ENCODE data around the gene CPN2.
A peak's percentile ranks its signal among the peaks of the same experiment; 100 is the strongest.

The CPN2 gene

DNA sequence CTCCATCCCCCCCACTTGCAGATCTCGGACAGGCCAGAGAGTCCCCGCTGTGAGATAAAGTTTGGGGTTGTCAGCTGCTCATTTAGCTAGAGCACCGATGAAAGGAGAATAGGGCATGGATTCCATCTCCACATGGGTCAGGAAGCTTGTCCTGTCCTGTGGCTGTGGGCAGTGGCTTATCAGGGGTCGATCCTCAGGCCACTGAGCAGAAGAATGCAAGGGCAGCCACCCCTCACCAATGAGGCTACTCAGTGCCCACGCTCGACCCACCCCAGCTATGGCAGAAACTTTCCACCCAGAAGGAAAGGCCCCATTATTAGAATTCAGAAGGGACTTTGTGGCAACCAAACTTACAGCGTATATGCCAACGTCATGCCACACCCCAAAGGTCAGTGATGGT is 43.3 kb downstream of the CPN2 start:
- DNase-seq, result no peak
- intact Hi-C loops (cut with DNase I), result no loop called here

DNA sequence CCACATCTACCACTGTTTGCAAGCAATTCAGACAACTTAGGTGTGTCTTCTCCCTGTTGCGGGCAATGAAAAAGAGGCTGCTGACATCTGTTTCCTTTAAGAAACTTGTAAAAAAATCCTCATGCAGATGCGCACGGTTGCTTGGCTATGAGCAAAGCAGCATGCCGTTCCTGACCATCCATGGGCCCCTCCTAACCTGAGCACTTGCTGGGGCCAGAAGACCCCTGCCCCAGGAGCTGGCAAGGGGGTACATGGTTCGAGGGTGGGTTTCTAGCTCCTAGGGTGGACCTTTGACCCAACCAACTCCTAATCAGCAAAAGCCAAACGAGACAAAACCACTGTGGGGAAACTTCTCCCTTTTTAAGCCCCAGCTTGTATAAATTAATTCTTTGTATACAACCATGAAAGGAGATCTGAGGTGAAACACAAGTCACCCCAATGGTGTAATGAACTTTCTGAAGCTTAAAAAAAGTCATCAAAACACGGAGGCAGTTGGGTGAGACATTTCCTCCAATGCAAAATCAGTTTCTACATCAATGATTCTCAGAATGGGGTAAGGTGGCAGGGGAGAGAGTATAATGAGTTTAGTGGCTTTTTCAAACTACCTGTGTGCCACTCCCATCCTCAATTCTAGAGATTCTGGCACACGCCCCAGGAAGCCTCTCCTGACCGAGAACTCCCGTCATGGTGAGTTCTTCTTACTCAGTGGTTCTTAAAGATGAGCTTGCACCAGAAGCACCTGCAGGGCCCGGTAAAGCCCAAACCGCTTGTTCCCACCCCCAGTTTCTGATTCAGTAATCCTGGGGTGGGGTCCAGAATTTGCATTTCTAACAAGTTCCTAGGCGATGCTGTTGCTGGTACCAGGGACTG is 44.1 kb downstream of the CPN2 start:
- intact Hi-C loops (cut with DNase I), result no loop called here
- no peak for DNase-seq

DNA sequence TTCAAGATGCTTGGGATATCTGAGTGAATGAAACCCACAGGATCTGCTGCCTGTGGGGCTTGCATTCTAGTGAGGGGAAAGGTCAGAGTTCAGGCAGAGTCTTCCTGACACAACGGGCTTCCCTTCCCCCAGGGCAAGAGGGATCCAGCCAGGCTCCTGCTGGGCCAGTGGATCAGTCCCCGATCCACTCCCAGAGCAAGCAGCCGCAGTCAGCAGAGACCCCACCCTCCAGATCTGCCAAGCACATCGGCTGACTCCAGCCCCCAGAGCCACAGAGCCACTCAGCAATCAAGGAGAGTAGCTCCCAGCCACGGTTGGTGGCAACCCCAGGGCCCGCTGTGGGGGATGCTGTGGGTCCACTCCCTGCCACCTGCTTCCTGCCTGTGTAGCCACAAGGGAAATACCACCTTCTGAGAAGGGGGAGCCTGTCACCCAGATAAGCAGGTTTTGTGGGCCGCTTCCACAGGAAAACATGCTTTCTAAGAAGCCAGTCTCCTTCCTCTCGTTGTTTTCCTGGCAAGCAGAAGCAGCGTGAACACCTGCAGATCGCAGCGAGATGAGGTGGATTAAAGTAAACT is 44.9 kb downstream of the CPN2 start:
- DNase-seq, result no peak
- intact Hi-C loops (cut with DNase I), result no loop called here

DNA sequence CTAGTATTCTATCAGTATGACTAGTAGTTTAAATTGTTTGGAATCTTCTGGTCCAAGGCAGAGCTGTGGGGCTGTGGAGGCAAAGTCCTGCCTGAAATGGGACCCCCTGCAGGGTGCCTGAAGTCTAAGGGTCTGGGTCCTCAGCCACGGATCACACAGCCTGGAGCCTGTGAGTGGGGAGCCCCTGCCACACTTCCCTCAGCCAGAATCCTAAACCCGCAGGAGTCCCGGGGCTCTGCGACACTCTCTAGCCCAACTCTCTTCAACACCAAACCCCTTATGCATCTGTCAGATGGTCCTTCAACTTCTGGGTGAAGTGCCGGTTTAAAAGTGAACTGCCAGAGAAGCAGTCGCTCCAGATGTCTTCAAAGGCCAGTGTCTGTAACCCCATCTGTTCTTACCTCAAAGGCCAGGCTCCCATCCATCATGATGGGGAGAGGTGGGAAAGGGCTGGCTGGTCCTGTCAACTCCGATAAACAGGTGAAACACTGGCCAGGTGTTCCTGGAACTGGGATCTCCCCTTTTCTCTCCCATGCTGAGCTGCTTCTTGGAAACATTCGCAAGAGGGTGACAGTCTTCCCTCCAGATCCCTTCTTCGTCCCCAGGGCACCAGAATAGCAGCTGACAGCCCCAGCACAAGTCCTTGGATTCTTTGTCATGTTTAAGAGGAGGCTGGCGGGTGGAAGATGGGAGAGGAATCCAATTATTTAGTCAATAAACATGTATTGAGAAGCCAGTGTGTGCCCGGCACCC is 45.6 kb downstream of the CPN2 start:
- intact Hi-C loops (cut with DNase I), result no loop called here
- no peak for DNase-seq

DNA sequence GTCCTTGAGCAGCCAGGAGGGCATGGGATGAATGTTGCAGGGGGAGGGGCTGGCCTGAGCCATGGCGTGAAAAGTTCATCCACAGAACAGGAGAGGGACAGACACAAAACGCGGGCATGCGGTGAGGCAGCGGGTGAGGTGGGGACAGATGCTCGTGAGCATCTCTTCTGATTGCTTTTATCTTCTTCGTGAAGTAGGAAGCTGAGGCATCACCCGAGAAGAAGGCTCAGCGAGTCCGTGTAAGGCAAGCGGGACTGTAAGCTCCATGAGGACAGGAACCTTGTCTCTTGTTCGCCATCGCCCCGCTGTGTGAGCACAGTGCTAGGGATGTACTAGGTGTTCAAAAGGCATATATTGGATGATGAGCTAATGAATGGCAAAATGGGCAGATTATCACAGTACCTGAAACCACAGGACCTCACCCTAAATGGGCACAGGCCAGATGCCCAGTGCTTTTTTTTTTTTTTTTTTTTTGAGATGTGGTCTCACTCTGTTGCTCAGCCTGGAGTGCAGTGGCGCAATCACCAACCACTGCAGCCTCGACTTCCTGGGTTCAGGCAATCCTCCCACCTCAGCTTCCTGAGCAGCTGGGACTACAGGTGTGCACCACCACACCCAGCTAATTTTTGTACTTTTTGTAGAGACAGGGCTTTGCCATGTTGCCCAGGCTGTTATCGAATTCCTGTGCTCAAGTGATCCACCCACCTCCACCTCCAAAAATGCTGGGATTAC is 46.8 kb downstream of the CPN2 start:
- intact Hi-C loops (cut with DNase I), result no loop called here
- no peak for DNase-seq

DNA sequence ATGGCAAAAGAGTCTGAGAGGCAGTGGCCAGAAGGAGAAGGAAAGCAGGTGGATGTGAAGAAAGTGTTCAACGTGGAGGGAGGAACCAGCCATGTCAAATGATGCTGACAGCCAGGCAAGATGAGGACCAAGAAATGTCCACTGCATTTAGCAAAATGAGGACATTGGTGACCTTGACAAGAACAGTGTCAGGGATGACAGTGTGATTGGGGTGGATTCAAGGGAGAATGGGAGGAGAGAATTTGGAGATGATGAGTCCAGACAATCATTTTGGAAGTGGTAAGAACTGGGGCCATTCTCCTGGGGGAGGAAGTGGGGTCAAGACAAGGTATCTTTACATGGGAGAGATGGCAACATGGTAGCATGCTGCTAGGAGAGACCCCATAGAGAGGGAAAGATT is 47.4 kb downstream of the CPN2 start:
- no peak for DNase-seq
- intact Hi-C loops (cut with DNase I), result no loop called here

DNA sequence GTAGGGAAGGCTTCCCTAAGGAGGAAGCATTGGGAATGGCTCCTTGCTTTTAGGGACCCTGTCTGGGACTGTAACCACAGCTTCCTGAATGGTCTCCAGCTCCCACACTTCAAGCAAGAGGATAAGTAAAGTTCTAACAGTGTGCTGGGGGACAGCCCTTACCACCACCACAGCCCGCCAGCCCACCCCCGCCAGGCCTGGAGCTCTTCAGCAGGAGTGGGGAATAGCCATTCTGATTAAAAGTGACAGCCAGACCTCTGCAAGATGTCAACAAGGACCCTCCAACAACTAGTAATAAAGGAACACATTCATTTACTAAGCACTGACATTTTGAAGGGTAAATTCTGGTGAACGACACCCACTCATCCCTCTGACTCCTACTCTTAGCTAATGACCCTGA is 49.4 kb downstream of the CPN2 start:
- no peak for DNase-seq
- intact Hi-C loops (cut with DNase I), result no loop called here

DNA sequence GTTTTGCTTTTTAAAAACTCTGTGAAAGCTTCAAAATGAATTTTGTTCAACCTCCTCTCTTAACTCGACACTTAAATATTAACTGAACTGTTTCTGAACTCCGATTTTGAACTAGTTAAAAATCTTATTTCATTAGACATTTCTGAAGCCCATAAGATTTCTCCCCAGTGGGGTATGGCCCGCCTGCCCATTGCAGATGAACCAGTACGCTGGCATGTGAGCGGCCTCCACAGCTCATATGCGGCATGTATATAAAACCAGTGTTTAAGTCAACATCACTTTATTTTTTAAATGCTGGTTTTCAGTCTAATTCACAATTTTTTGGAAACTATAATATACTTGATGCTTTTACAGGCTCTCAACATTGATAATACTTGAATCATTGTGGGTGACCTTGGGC is 50.2 kb downstream of the CPN2 start:
- DNase-seq, result no peak
- intact Hi-C loops (cut with DNase I), result no loop called here

DNA sequence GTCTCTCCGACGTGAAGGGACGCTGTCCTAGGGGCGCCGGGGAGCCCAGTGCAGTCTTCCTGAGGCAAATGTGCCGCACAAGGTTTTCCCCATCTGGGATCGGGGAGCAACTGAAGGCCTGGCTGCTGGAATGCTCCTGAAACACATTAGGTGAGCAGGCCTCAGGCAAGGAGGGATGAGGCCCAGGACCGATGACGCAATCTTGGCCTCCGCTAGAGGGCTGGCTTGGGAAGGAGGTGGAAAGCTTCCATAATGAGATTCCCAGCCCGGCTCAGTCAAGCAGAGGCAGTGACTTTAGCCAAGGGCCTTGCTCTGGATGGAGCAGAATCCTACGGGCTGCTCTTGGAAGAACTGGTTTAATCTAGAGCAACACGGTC is 50.8 kb downstream of the CPN2 start:
- DNase-seq, result peak in 30 of 42 donors; percentile 29 to 75 (median 52)
- intact Hi-C loops (cut with DNase I), result no loop called here

DNA sequence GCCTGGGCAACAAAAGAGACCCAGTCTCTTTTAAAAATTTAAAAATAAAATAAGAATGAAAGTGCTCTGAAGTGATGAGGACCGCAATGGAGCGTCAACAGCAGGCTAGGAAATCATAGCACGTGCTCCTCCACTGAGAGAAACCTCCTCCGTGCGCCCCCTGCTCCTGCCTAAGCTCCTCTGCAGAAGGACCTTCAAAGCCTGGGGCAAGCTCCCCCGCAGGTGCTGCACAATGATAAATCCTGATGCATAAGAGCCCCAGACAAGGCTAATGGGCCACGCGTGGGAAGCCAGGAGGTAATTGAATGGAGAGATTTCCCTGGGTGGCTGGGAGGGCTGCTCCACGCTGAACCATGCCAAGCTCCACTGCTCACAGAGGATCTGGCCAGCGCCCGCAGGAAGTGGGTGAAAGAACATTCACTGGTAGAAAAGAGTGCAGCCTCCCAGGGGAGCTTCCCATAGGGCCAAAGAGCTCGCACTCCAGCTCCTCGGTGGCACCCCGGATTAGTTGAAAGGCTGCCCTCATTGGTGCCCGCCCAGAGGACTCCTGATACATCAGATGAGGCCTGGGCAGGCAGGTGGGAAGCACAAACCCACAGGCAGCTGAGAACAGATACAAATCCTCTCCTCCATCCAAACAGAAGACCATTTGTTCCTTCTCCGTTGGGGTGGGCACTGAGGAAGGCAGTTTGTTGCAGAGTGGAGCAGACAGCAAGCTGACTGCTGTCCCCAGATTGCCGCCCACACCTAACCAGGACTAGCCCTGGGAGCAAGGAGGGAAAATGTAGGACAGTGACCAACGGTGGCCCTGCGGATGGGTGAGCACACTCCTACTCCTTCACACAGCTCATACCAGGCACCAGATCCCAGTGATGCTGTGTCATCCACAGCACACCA is 52.5 kb downstream of the CPN2 start:
- intact Hi-C loops (cut with DNase I), result no loop called here
- peak in 2 of 42 donors; percentile 16 to 44 for DNase-seq

DNA sequence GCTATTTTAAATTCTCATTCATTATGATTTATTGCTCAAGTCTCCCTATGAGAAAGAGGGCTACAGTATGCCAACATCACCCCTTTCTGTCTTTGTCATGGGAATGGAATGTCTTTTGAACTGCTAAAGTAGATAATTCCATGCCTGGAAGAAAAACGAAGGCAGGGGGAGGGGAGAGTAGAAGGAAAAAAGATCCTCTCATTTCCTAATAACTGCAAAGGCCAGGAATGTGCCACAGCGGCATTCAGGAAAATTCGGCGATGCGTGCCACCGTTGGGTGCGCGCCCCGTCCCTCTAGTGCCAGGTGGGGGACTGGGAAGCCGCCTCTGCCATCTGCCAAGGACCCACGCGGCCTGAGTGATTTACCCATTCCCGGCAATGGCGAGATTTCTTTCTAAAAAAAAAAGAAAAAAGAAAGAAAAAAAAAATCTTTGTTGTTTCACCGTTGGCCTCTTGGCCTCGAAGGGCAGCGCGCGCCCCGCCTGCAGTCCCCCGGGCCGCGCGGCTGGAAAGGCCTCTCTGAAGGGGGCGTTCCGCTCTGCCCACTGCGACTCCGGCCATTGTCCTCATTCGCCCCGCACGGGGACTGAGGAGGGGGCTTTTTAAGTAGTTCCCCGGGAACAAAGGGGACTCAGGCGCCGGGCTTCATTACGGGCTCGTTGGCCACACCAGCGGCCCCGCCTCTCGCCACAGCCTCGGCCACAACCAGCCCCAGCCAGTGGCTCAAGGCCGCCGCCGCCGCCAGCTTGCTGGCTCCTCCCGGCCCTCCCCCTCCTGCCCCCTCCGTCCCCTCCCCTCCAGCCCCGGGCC is 54.5 kb downstream of the CPN2 start:
- DNase-seq, result peak in 13 of 42 donors; percentile 16 to 73 (median 40)
- intact Hi-C loops (cut with DNase I), result no loop called here

DNA sequence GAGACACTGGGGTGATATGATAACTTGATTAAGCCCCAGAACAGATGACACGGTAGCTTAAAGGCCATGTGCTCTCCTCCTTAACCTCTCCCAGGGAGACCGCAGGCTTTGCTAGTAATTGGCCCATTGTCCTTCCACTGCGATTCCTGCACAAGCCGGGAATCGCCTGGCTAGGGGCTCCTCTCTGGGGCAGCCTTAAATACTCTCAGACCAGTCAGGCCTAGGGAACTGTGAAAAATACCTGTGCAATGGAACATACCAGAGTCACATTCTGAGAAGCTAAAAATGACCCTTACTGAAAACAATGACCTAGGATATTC is 56.3 kb downstream of the CPN2 start:
- DNase-seq, result no peak
- intact Hi-C loops (cut with DNase I), result no loop called here

DNA sequence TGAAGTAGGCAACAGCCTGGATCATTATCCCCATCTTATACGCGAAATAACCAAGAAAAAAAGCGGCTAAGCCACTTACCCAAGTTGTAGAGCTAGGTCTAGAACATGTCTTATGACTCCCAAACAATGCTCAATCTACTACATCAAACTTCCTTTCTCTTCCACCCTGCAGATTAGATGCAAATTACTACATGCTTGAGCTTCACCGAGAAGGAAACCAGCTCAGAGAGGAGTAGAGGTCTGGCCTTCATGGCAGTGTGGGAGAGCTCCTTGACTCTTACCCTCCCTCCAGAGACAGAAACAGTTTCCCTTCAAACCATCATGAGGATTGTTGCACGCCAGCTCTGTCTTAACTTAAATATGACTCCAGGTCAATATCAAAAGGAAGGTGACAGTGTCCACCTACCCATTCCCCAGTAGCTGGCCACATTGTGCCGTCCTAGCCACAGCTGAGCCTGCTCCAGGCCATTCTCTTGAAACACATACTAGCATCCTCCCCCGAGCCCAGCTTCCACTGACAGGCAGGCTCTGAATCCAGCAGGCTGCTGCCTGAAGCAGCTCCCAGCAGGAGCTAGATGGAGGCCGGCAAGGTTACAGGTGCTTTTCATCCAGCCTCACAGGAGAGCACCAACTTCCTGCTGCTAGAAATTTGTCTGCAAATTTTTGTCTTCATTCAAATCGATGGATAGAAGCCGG is 56.8 kb downstream of the CPN2 start:
- intact Hi-C loops (cut with DNase I), result no loop called here
- DNase-seq, result no peak

DNA sequence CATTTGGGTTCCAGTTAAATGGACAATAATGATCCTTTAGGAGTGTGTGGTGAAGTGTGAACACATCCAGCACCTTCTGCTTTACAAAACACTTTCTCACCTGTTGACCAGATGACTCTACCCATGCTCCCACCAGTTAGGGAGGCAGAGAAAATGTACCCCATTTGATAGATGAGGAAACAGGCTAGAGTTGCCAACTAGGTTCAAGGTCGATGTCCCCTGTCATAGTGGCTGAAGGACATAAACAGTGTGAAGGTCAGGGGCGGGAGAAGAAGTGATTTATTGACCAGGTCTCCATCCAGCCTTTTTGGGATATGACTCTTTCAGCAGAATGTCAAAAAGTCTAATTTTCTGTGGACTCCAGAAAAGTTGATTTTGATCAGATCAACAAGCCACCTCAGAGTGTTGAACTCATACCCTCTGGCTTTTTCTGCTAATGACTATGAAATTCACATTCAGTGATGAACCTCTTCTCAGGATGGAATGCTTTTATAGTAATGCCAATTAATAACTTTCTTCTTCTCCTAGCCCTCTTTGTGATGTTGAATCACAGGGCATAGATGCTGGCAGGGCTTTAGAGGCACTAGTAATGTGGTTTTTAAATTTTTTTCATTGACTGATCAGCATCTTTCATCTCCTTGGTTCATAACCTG is 57.5 kb downstream of the CPN2 start:
- intact Hi-C loops (cut with DNase I), result no loop called here
- peak in 1 of 42 donors; percentile 2 for DNase-seq

DNA sequence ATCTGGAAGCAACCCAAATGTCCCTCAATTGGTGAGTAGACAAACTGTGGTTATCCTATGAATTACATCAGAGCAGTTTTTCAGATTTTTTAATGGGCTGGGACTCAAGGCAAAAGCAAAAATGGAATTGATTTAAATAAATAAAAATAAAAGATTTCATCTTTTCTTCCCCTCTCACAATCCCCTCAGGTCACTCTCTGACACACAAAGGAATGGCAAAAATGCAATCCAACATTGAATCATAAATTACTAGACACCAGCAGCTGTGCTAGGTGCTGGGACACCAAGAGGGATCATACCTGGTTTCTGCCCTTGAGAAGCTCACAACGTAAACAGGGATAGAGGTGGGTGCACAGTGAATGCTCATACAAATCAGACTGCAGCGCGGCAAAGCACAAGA is 58.8 kb downstream of the CPN2 start:
- intact Hi-C loops (cut with DNase I), result no loop called here
- DNase-seq, result no peak
